SK-N-SH treated with all-trans-retinoic acid at 6 μM for 48 hours (cell line): ENCODE results near the gene PCDHB13.
"Not testable (repeated sequence)": the region's sequence is repeated elsewhere in the genome, so short reads cannot be mapped to it uniquely, and the experiment has no call there.

Experiments
- ATAC-seq: fragments of 200-7000 bp; cut with Tn5 transposase; 3 replicates; pipeline ENCODE4 v1.9.1; 2020; ENCODE audit warnings: mild to moderate bottlenecking, moderate library complexity
- ARNTL ChIP-seq: fragments of 450-650 bp; formaldehyde crosslinking; IDR thresholded peaks from 2 replicates; pipeline ENCODE4 v1.5.0; 2020; ENCODE audit warnings: low read depth, mild to moderate bottlenecking, moderate library complexity, borderline replicate concordance
- BACH2 ChIP-seq: fragments of 250-450 bp; sonication (Bioruptor Pico); IDR thresholded peaks from 2 replicates; pipeline ENCODE4 v1.9.0; 2021; ENCODE audit warnings: mild to moderate bottlenecking, borderline replicate concordance
- CREB5 ChIP-seq: fragments of 250-450 bp; sonication (Bioruptor Pico); IDR thresholded peaks from 2 replicates; pipeline ENCODE4 v1.5.1; 2020; ENCODE audit warnings: low read depth, mild to moderate bottlenecking, moderate library complexity
- ESRRG ChIP-seq: fragments of 250-450 bp; sonication (Bioruptor Pico); IDR thresholded peaks from 2 replicates; pipeline ENCODE4 v1.6.1; 2021; ENCODE audit warnings: mild to moderate bottlenecking
- ISL1 ChIP-seq: fragments of 250-450 bp; sonication (Bioruptor Pico); IDR thresholded peaks from 2 replicates; pipeline ENCODE4 v2.1.2; 2022; ENCODE audit warnings: mild to moderate bottlenecking, moderate library complexity
- PATZ1 ChIP-seq: fragments of 250-450 bp; sonication (Bioruptor Pico); IDR thresholded peaks from 2 replicates; pipeline ENCODE4 v1.8.0; 2020; ENCODE audit warnings: mild to moderate bottlenecking, moderate library complexity, borderline replicate concordance
- POU6F1 ChIP-seq: fragments of 250-450 bp; sonication (Bioruptor Pico); IDR thresholded peaks from 2 replicates; pipeline ENCODE4 v1.8.0; 2021; ENCODE audit warnings: low read depth, mild to moderate bottlenecking, moderate library complexity, borderline replicate concordance
- PPARA ChIP-seq: fragments of 250-450 bp; sonication (Bioruptor Pico); IDR thresholded peaks from 2 replicates; pipeline ENCODE4 v1.5.0; 2020; ENCODE audit warnings: mild to moderate bottlenecking, borderline replicate concordance
- RARB ChIP-seq: fragments of 250-450 bp; sonication (Bioruptor Pico); IDR thresholded peaks from 2 replicates; pipeline ENCODE4 v1.8.0; 2021; ENCODE audit warnings: mild to moderate bottlenecking, moderate library complexity
- SNAI2 ChIP-seq: fragments of 250-450 bp; sonication (Bioruptor Pico); IDR thresholded peaks from 2 replicates; pipeline ENCODE4 v1.5.0; 2020; ENCODE audit warnings: mild to moderate bottlenecking, moderate library complexity
- TCF4 ChIP-seq: fragments of 250-450 bp; sonication (Bioruptor Pico); IDR thresholded peaks from 2 replicates; pipeline ENCODE4 v1.8.0; 2021; ENCODE audit warnings: mild to moderate bottlenecking, moderate library complexity, borderline replicate concordance
- TSHZ2 ChIP-seq: fragments of 250-450 bp; sonication (Bioruptor Pico); IDR thresholded peaks from 2 replicates; pipeline ENCODE4 v1.5.0; 2020; ENCODE audit warnings: mild to moderate bottlenecking, moderate library complexity
- ZFP30 ChIP-seq: fragments of 450-650 bp; formaldehyde crosslinking; IDR thresholded peaks from 2 replicates; pipeline ENCODE4 v1.5.0; 2022; ENCODE audit warnings: mild to moderate bottlenecking, moderate library complexity
- ZNF565 ChIP-seq: fragments of 450-650 bp; formaldehyde crosslinking; conservative IDR thresholded peaks from 2 replicates; pipeline ENCODE4 v1.5.0; 2020; ENCODE audit warnings: low read depth, mild to moderate bottlenecking, moderate library complexity
- ZNF8 ChIP-seq: fragments of 450-650 bp; formaldehyde crosslinking; IDR thresholded peaks from 2 replicates; pipeline ENCODE4 v1.5.0; 2020; ENCODE audit warnings: mild to moderate bottlenecking, moderate library complexity

PCDHB13 gene

GRCh38 chr5:141196363-141196762 lies 17.4 kb upstream of the PCDHB13 start:
- ATAC-seq: no peak
- TF ChIP-seq ZNF8 (CRISPR knock-in tag) (no peak), ISL1 (CRISPR knock-in tag) (no peak), BACH2 (no peak), RARB (no peak), ARNTL (CRISPR knock-in tag) (no peak), ZNF565 (CRISPR knock-in tag) (no peak), ESRRG (CRISPR knock-in tag) (no peak), TCF4 (CRISPR knock-in tag) (no peak), TSHZ2 (no peak), CREB5 (CRISPR knock-in tag) (no peak), ZFP30 (CRISPR knock-in tag) (no peak)

GRCh38 chr5:141199359-141200235 lies 14.1 kb upstream of the PCDHB13 start, which contains the start of gene PCDHB11:
Gene PCDHB11, plus strand, starts transcription at chr5:141199627. Its CDS starts 148 bp downstream, at chr5:141199775.
- no peak for ATAC-seq
- TF ChIP-seq TSHZ2: no peak
- no peak for TF ChIP-seq ZNF565 (CRISPR knock-in tag)
- TF ChIP-seq PPARA: no peak
- TF ChIP-seq ZNF8 (CRISPR knock-in tag): no peak
- TF ChIP-seq BACH2: no peak
- TF ChIP-seq TCF4 (CRISPR knock-in tag): no peak
- TF ChIP-seq PATZ1: no peak
- no peak for TF ChIP-seq POU6F1 (CRISPR knock-in tag)
- no peak for TF ChIP-seq SNAI2 (CRISPR knock-in tag)

GRCh38 chr5:141201126-141201525 lies 12.6 kb upstream of the PCDHB13 start:
- ATAC-seq: not testable (repeated sequence)

- ATAC-seq: not testable (repeated sequence)
These were observed 12.1 kb upstream of the PCDHB13 start for GRCh38 chr5:141201646-141202045.
